K562 (cell line): Measurements from ENCODE around the gene ATXN2L. TPM values are rescaled to one million over a fixed set of nuclear protein-coding genes. Genes with fewer than 3 reads are reported as not detected.

Experiments
- ATAC-seq: fragments of 200-7000 bp; cut with Tn5 transposase; 3 replicates; pipeline ENCODE4 v1.9.1; 2020; ENCODE audit warnings: moderate library complexity
- BruUV-seq: library from RNA; stranded (reverse); fragments of 400-500 nt; replicated peaks from 2 replicates; lab custom pipeline; 2021; lab: Mats Ljungman, UMichigan
- CTCF ChIA-PET: fragments of 300-600 bp; formaldehyde crosslinking; extraction: SDS; loops from one replicate; lab custom pipeline; 2021; ENCODE audit warnings: low intra/inter-chr PET ratio; lab: Yijun Ruan, JAX
- POLR2A ChIA-PET: fragments of 300-600, 350-650 bp; sonication (Branson Sonifier 250); formaldehyde crosslinking; extraction: SDS; loops from one replicate; lab custom pipeline; 2021; ENCODE audit warnings: antibody characterized with exemption, inconsistent platforms; lab: Yijun Ruan, JAX
- DNase-seq, 4 experiments: peaks; one replicate each; pipeline versions ENCODE4 v3.0.0 to v3.0.0-alpha.2; 2011 to 2018; ENCODE audit warnings: low spot score in 3 of 4, mixed read lengths in 3 of 4; ENCODE audit errors: extremely low read depth in 1 of 4
- FAIRE-seq: peaks from 2 replicates; lab custom pipeline; 2011; peaks lifted over from hg19 to GRCh38; lab: Jason Lieb, UNC
- H2AFZ ChIP-seq: 2 replicates; pipeline ENCODE4 v1.6.0; 2011; ENCODE audit warnings: low read depth, low read length, control low read depth, inconsistent platforms
- H3K27ac ChIP-seq: fragments of 200-600 bp; 3 replicates; pipeline ENCODE4 v1.8.0; 2011; ENCODE audit warnings: low read depth, mild to moderate bottlenecking, control low read depth, inconsistent platforms, low read length, moderate library complexity, mixed read lengths; ENCODE audit errors: extremely low read depth
- H3K27me3 ChIP-seq, 2 experiments: fragments of 300-600 bp in 1 of 2; 2 replicates in 1 of 2; 3 replicates in 1 of 2; pipeline versions ENCODE4 v1.6.0 to v1.8.0; 2011; ENCODE audit warnings: inconsistent platforms in 2 of 2, low read length in 2 of 2, mild to moderate bottlenecking in 1 of 2, mixed read lengths in 1 of 2, moderate library complexity in 1 of 2; ENCODE audit not compliant: control insufficient read depth in 2 of 2, insufficient read depth in 2 of 2
- H3K36me3 ChIP-seq: fragments of 300-600 bp; 3 replicates; pipeline ENCODE4 v1.8.0; 2011; ENCODE audit warnings: mild to moderate bottlenecking, low read length, inconsistent platforms; ENCODE audit not compliant: control insufficient read depth, insufficient read depth
- H3K4me1 ChIP-seq, 2 experiments: fragments of 200-600 bp in 1 of 2; replicated peaks in 1 of 2; 2 replicates in 1 of 2; 3 replicates in 1 of 2; pipeline versions ENCODE4 v1.5.1 to v1.8.0; 2011; ENCODE audit warnings: inconsistent platforms in 2 of 2, low read length in 2 of 2, mild to moderate bottlenecking in 1 of 2, mixed read lengths in 1 of 2, moderate library complexity in 1 of 2; ENCODE audit not compliant: control insufficient read depth in 2 of 2, insufficient read depth in 2 of 2
- H3K4me2 ChIP-seq: 2 replicates; pipeline ENCODE4 v1.6.1; 2011; ENCODE audit warnings: low read length, control low read depth, inconsistent platforms, mixed read lengths; ENCODE audit not compliant: insufficient read depth
- H3K4me3 ChIP-seq: fragments of 200-600 bp; sonication (generic), shearing (Covaris generic); 2 replicates; pipeline ENCODE4 v1.5.1; 2016; ENCODE audit warnings: control low read depth, inconsistent platforms
- H3K79me2 ChIP-seq: fragments of 200-600 bp; 3 replicates; pipeline ENCODE4 v1.8.0; 2011; ENCODE audit warnings: low read length, inconsistent platforms; ENCODE audit not compliant: control insufficient read depth, insufficient read depth
- H3K9ac ChIP-seq, 2 experiments: 2 replicates each; pipeline versions ENCODE4 v1.6.0 to v1.6.1; 2011; ENCODE audit warnings: low read depth in 2 of 2, low read length in 2 of 2, control low read depth in 1 of 2, inconsistent platforms in 1 of 2, mild to moderate bottlenecking in 1 of 2, mixed read lengths in 1 of 2; ENCODE audit not compliant: insufficient read depth in 1 of 2
- H3K9me1 ChIP-seq: one replicate; pipeline ENCODE4 v1.6.0; 2011; ENCODE audit warnings: inconsistent platforms, mild to moderate bottlenecking, low read length, moderate library complexity; ENCODE audit not compliant: control insufficient read depth, insufficient read depth
- H3K9me3 ChIP-seq: replicated peaks from 2 replicates; pipeline ENCODE4 v1.5.1; 2011; ENCODE audit warnings: low read depth, low read length, inconsistent platforms; ENCODE audit not compliant: control insufficient read depth, insufficient read depth
- H4K20me1 ChIP-seq: replicated peaks from 2 replicates; pipeline ENCODE4 v1.6.1; 2011; ENCODE audit warnings: low read length, inconsistent platforms, mixed read lengths; ENCODE audit not compliant: control insufficient read depth, insufficient read depth
- CHD4 ChIP-seq: fragments of 200-600 bp; sonication (generic); IDR thresholded peaks from 3 replicates; pipeline ENCODE4 v1.6.1; 2012; ENCODE audit warnings: low read depth, mild to moderate bottlenecking, mixed read lengths, low read length, inconsistent platforms; ENCODE audit not compliant: insufficient read depth, insufficient replicate concordance, poor library complexity, severe bottlenecking
- POLR2AphosphoS2 ChIP-seq: IDR thresholded peaks from 2 replicates; pipeline ENCODE4 v1.6.1; 2012; ENCODE audit warnings: low read length, improper control_type of control experiment
- POLR2AphosphoS5 ChIP-seq: IDR thresholded peaks from 2 replicates; pipeline ENCODE4 v1.6.1; 2011; ENCODE audit warnings: mild to moderate bottlenecking, low read depth, low read length, moderate library complexity; ENCODE audit not compliant: control insufficient read depth, insufficient read depth
- POLR2G ChIP-seq: fragments of 200-400 bp; formaldehyde crosslinking; IDR thresholded peaks from 2 replicates; pipeline ENCODE4 v1.6.1; 2017; ENCODE audit warnings: low read depth, mild to moderate bottlenecking, antibody characterized with exemption, low read length, moderate library complexity
- RBFOX2 ChIP-seq: fragments of 200-400 bp; formaldehyde crosslinking; IDR thresholded peaks from 2 replicates; pipeline ENCODE4 v1.6.1; 2017; ENCODE audit warnings: low read depth, mild to moderate bottlenecking, low read length, moderate library complexity
- RBM22 ChIP-seq: fragments of 200-400 bp; formaldehyde crosslinking; IDR thresholded peaks from 2 replicates; pipeline ENCODE4 v1.6.1; 2018; ENCODE audit warnings: low read length, low read depth; ENCODE audit not compliant: poor library complexity, severe bottlenecking
- SRSF9 ChIP-seq: fragments of 200-400 bp; formaldehyde crosslinking; IDR thresholded peaks from 2 replicates; pipeline ENCODE4 v1.6.1; 2017; ENCODE audit warnings: low read depth, low read length, borderline replicate concordance
- SUPT5H ChIP-seq: fragments of 450-650 bp; IDR thresholded peaks from 2 replicates; pipeline ENCODE4 v1.6.1; 2016
- WGBS: fragments of 100-300 bp; shearing (Covaris generic); methylation state at CpG from one replicate; pipeline ENCODE4 v1.1.6; 2016; ENCODE audit warnings: low coverage, mixed read lengths; ENCODE audit not compliant: insufficient coverage; ENCODE audit errors: missing lambda C conversion rate; 5-methylcytosine and 5-hydroxymethylcytosine counted together
- in situ Hi-C: fragments of 300-500 bp; cut with MboI; formaldehyde crosslinking; loops from 4 replicates; pipeline ENCODE4 v1.15.0; 2018; ENCODE audit warnings: inconsistent platforms, mixed read lengths
- intact Hi-C: fragments of 100-400 bp; cut with micrococcal nuclease; formaldehyde crosslinking; loops from 2 replicates; pipeline ENCODE4 v1.14.2; 2022
- polyA plus RNA-seq, 8 experiments: library from polyadenylated mRNA; depleted of rRNA in 4 of 8; stranded (reverse) in 5 of 8; unstranded in 3 of 8; fragments of >200 nt; fragmentation: Nextera tagmentation in 2 of 8; fragmentation: Illumina TruSeq in 1 of 8; extraction: Ambion mirVana in 2 of 8; extraction: Trizol in 1 of 8; gene quantifications; 2 replicates each; pipeline versions ENCODE4 v1.2.1 to v1.2.3, GENCODE V29; 2011 to 2014; ENCODE audit warnings: inconsistent platforms in 1 of 8, missing spikeins in 1 of 8
- total RNA-seq, 7 experiments: library from RNA; depleted of rRNA in 6 of 7; stranded (reverse); fragments of >200 nt in 6 of 7; fragmentation: Illumina TruSeq in 2 of 7; extraction: Trizol in 2 of 7; gene quantifications; 2 replicates each; pipeline versions ENCODE4 v1.2.1 to v1.2.3, GENCODE V29; 2011 to 2021; ENCODE audit warnings: low replicate concordance in 1 of 7

Gene ATXN2L
- total and polyA plus RNA-seq, 9 of the 15 experiments (the other 6 are each of a cell fraction or from before 2014, with no cell fraction given), result 3.8 to 280 (median 37.2) TPM

DNA sequence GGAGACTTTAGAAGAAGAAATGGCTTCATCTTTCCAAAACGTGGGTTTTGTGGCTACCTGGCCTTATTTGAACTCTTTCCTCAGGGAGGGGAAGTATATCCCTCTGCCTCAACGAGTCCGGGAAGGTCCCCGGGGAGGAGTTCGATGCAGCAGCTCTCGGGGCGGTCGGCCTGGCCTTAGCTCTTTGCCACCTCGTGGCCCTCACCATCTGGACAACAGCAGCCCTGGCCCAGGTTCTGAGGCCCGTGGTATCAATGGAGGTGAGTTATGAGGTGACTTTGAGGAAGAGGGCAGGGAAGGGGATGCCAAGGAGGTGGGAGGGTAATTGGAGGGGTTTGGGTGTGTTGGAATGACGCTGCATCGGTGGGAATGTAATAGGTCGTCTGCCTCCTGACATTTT lies 7.7 kb downstream of the ATXN2L start:
- H3K36me3 ChIP-seq, result peaks cover 100% of the 10 kb centered on the region
- peaks cover 56% of the 10 kb centered on the region for H3K79me2 ChIP-seq
- TF ChIP-seq SUPT5H (0 out of 2 replicates have a peak, but pooled peaks have one; percentile 22), SRSF9 (no peak), POLR2AphosphoS2 (0 out of 2 replicates have a peak, but pooled peaks have one; percentile 43), RBM22 (peak; percentile 35), RBFOX2 (peak; percentile 49), POLR2G (0 out of 2 replicates have a peak, but pooled peaks have one; percentile 42), POLR2AphosphoS5 (peak; percentile 38; the same call in 1 of the 2 replicates), CHD4 (no peak)
- TF ChIP-seq, all 486 proteins: peak for 6
- Histone ChIP-seq H4K20me1 (peaks cover 13% of the 10 kb centered on the region; the same call in 1 of the 2 replicates), H3K27ac (no peak overlapping the region), H3K9me1 (no peaks in the 10 kb centered on the region), H2AFZ (no peak overlapping the region), H3K9me3 (no peaks in the 10 kb centered on the region), H3K4me1 (peaks cover 6 to 14% of the 10 kb centered on the region in 2 experiments; a peak in 3 of 5 replicates), H3K9ac (no peak overlapping the region), H3K27me3 (no peaks in the 10 kb centered on the region), H3K4me2 (no peak overlapping the region), H3K4me3 (no peak overlapping the region)
- in situ Hi-C loops (no loop called here), intact Hi-C loops (no loop called here)
- ChIA-PET CTCF (no interaction called here), POLR2A (interaction anchor here (4.7 to 6.7 kb wide), 2 partner anchors 7 to 14 kb away, joined by 72 to 100 read pairs; partner anchors contain the start of gene TUFM)
- no TSS peak for BruUV-seq
- 94% methylated on average over 10 of the region's 13 CpGs for WGBS
- ATAC-seq, result no peak
- DNase-seq, result no peak
- no peak for FAIRE-seq
